ENCODE measurements around the gene C2orf69.

DNA sequence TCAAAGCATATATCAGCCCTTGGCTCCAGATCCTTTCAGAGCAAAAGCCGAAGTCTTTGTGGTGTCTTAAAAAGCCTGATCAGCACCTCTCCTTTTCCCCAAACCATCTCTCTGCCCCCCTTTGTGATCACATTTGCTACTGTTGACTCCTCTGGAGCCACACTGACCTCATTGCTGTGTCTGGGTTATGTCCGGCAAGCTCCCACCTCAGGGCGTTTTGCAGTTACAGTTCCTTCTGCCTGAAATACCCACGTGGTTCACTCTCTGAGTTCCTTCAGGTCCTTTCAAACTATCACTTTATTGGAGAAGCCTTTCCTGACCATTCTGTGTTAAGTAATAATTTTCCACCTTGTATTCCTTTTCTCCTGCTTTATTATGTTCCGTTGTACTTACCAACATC is 11.8 kb downstream of the C2orf69 start:
- TF ChIP-seq CBX3 (IDR thresholded peaks at IDR 0.05; ENCODE audit: low read depth) (no peak), POLR2A (IDR thresholded peaks at IDR 0.05; ENCODE audit: borderline replicate concordance, extremely low read depth, insufficient read depth, insufficient read length) (no peak), EZH2 (IDR thresholded peaks at IDR 0.05) (no peak)
- TF ChIP-seq, protein P1, sequence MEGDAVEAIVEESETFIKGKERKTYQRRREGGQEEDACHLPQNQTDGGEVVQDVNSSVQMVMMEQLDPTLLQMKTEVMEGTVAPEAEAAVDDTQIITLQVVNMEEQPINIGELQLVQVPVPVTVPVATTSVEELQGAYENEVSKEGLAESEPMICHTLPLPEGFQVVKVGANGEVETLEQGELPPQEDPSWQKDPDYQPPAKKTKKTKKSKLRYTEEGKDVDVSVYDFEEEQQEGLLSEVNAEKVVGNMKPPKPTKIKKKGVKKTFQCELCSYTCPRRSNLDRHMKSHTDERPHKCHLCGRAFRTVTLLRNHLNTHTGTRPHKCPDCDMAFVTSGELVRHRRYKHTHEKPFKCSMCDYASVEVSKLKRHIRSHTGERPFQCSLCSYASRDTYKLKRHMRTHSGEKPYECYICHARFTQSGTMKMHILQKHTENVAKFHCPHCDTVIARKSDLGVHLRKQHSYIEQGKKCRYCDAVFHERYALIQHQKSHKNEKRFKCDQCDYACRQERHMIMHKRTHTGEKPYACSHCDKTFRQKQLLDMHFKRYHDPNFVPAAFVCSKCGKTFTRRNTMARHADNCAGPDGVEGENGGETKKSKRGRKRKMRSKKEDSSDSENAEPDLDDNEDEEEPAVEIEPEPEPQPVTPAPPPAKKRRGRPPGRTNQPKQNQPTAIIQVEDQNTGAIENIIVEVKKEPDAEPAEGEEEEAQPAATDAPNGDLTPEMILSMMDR (IDR thresholded peaks at IDR 0.05 in 2 of 3, conservative IDR thresholded peaks at IDR 0.05 in 1 of 3; ENCODE audit: borderline replicate concordance in 1 of 3, insufficient read depth in 1 of 3, low read depth in 2 of 3, low read length in 2 of 3) = no peak

Data from HCT116 (cell line).